GM18508 (cell line): ENCODE results near the gene WDR82.
A peak's percentile ranks its signal among the peaks of the same experiment; 100 is the strongest.

Experiments used
- ATAC-seq: cut with Tn5 transposase; IDR thresholded peaks from one replicate; pipeline ENCODE4 v1.9.1; 2021; ENCODE audit warnings: moderate number of reproducible peaks; ENCODE audit not compliant: insufficient read depth, unreplicated experiment

Gene WDR82

GRCh38 chr3:52228266-52228665, 50.2 kb downstream of the WDR82 start:
- ATAC-seq = no peak

- ATAC-seq = no peak
These were observed 50.7 kb downstream of the WDR82 start for GRCh38 chr3:52227766-52228165.

DNA sequence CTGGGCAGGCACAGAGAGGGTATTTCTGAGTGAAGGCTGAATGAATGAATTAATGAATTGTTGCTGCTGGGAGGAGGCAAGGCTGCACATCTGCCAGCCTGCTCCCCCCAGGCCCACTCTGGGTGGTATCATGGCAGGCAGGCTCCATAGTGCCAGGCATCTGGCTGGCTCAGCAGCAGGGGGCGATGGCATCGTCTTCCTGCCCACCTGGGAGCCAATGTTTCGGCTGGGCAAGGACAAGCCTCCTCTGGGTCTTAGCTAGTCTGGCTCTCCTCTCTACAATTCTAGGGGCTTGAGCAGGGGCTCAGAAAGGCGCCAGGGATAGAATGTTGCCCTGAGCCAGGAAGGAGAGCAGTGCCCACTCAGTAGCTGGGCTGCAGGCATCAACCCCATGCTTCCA, 51.3 kb downstream of the WDR82 start:
- ATAC-seq = no peak

DNA sequence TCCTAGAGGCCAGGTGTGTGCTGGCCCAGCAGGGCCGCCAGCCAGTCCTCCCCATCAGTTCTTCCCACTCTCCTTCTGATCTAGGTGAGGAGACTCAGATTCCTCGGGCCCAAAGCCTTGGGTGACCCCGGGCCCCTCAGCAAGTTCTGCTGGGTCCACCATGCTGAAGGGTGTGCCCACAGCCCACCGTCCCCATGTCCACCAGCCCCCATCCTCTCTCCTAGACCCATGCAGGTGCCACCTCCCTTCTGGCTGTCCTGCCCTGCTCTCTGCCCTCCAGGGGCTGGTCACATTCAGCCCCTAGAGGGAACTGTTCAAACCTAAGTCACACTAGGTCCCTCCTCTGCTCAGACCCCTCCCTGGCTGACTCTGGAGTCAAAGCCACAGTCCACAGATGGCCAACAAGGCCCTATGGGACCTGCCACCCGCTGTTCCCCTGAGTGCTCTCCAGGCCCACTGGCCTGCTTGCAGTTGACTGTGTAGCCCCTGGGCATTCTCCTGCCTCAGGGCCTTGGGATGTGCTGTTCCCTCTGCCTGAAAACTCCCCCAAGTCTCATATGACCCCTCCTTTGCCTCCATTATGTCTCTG, 52.1 kb downstream of the WDR82 start:
- no peak for ATAC-seq

- peak; percentile 54 for ATAC-seq
These were observed 52.8 kb downstream of the WDR82 start, which contains the start of gene TLR9 for GRCh38 chr3:52225452-52226228. Gene TLR9, minus strand, starts transcription at chr3:52225645. Its CDS starts 116 bp downstream, at chr3:52225529.

DNA sequence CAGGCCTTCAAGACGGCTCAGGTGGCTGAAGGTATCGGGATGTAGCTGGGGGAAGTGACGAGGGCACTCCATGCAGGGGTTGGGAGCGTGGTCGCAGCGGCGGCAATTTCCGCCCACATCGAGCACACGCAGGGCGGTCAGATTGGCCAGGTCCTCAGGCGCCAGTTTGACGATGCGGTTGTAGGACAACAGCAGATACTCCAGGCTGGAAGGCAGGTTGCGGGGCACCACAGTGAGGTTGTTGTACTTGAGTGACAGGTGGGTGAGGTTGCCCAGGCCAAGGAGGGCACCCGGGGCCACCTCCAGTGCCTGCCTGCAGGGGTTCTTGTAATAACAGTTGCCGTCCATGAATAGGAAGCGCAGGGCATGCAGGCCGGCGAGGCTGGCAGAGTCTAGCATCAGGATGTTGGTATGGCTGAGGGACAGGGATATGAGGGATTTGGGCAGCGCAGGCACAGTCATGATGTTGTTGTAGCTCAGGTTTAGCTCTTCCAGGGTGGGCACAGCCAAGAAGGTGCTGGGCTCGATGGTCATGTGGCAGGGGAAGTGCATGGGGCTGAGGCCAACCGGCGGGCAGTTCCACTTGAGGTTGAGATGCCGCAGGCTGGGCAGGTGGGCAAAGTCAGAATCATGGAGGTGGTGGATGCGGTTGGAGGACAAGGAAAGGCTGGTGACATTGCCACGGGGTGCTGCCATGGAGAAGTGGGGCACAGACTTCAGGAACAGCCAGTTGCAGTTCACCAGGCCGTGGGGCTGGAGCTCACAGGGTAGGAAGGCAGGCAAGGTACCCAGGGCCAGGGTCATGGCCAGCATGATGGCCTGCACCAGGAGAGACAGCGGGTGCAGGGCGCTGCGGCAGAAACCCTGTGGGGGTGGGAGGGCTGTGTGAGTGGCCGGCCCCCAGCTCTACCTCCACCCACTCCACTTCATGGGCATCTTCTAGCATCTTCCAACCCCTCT, 54.7 kb downstream of the WDR82 start:
- no peak for ATAC-seq

GRCh38 chr3:52222319-52223221, 55.9 kb downstream of the WDR82 start:
- ATAC-seq = no peak

DNA sequence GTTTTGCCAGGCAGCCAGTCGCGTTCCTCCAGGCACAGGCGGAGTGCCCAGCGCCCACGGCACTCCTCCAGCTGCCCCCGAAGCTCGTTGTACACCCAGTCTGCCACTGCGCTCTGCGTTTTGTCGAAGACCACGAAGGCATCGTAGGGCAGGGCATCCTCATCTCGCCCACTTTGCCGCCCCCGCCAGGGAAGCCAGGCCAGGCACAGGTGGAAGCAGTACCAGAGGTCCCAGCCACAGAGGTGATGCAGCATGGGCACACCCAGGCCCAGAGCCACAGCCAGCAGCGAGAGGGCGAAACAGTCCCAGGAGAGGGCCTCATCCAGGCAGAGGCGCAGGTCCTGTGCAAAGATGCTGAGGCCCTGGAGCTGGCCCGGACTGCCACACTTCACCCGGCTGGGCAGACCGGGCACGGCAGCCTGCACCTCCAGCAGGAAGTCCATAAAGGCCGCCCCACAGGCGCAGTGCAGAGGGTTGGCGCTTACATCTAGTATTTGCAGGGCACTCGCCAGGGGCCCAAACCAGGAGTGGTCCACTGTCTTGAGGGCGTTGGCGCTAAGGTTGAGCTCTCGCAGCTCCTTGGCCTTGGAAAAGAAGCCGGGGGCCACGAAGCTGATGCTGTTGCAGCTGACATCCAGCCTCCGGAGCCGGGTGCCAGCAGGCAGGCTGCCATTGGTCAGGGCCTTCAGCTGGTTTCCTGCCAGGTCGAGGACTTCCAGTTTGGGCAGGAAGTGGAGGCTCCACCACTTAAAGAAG, 56.7 kb downstream of the WDR82 start:
- ATAC-seq = no peak

GRCh38 chr3:52221141-52221562, 57.3 kb downstream of the WDR82 start:
- ATAC-seq = no peak

DNA sequence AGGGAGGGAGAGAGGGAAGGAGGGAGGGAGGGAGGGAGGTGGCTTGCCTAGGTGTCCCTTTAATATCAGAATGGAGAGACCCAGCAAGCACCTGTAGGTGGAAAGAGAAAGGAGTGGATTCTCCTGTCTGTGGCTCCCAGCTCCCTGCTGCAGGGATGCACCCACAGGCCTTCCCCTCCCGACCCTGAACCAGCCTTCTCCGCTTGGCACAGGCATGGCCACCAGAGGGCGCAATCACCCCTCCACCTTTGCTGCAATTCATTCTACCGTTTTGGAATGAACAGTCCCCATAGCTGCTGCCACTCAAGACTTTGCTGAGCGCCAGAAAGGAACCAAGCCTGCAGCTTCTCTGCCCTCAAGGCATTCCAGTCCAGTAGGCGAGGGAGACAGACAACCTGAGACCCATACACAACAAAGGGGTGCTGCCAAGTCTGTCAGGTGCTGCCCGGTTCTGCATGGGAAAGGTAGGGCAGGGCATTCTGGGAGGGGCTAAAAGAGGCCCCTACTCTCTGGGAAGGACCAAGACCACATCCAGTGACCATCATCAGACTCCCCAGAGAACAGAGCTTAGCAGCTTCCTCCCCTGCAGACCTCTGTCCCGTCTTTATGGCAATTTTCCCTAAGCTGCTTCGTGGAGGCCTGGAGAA, 57.9 kb downstream of the WDR82 start:
- no peak for ATAC-seq

DNA sequence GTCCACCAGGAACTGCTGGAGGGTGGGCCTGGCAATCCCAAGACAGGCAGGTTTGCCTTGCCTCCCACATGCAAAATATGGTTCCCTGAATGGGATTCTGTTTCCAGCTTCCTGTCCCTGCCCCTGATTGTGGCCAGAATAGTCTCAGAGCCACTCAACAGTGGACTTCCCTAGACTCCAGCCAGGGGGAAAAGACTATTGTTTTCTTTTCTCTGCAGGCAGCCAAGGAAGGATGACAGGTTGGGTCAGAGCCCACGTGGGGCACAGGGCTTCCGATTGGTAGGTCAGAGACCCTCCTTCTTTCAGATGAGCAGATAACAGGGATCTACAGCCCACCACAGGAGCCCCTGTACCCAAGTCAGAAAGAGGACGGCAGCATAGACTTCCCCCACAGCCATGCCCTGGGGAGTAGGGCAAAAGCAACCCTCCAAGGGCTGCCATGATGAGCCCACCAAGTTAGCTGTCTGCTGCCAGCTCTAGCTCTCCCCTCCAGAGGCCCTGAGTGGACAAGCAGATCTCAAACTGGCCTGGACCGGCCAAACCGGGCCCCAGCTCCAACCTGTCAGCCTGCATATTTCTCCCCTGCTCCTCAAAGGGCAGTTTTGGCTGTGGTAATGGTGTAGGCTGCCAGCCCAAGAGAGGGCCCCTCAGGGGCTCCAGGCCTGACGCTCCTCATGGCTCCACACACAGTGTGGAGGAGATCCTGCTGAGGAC, 59.4 kb downstream of the WDR82 start:
- ATAC-seq = no peak

DNA sequence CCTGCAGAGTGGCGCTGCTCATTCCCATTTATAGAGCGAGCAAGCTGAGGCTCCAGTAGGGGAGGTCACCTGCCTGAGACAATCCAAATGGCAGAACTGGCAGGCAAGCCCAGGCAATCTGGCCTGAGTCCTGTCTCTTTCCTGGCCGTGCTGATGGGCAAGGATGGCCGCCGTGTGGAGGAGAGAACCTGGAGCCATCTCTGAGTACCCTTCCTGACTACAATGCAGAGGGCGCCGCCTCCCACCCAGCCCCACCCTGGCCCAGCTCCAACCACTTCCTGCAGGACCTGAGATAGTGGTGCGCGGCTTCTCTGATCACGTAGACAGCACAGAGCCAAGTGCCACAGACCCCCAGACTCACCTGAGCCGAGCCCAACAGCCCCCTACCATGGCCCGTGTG, 60.0 kb downstream of the WDR82 start:
- ATAC-seq = no peak

DNA sequence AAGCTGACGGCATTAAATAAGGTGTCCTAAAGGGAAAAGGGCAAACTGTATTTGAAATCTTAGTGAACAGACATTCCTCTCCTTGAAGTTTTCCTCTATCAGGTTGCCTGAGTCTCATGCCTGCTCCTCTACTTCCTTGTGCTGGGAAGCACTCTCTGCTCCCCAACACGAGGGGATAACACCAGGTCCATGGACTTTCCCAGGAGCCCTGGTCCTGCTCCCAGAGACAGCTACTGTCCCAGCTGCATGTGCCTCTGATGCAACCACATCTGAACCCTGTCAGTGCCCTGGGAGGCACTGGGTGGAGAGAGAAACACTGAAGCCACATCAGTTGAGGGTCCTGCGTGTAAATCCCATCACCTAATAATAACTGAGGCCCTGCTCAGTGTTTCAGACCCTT, 60.4 kb downstream of the WDR82 start:
- no peak for ATAC-seq

DNA sequence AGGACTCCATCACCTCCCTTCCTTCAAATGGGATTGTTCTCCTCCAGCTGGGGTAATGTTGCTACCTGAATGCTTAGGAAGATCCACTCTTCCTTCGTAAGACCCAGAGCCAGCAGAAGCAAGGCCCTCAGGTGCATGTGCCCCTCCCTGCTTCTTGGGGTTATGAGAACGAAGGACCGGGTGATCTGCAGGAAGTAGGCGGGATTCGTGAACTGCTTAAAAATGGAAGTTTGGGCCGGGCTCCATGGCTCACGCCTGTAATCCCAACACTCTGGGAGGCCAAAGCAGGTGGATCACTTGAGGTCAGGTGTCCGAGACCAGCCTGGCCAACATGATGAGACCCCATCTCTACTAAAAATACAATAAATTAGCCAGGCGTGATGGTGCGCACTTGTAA, 61.0 kb downstream of the WDR82 start:
- ATAC-seq = no peak

- ATAC-seq = no peak
These were observed 61.7 kb downstream of the WDR82 start for GRCh38 chr3:52216585-52217408.

DNA sequence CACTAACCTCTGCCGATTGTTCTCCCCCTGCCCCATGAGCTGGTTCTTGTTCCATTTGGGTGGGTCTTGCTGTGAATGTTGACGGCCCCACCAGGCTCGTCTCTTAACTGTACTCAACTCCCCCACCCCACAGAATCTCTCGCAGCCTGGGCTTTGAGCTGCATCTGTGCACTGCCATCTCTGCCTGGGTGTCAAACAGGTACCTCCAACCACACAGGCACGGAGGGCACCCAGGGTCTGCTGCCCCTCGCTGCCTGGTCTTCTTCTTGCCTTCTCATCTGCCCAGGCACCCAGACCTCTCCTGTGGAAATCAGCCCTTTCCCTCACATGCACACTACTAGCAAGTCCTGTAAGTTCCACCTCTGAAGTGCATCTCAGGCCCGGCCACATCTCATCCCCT, 63.1 kb downstream of the WDR82 start:
- ATAC-seq = no peak

- no peak for ATAC-seq
These were observed 64.5 kb downstream of the WDR82 start for GRCh38 chr3:52213901-52214300.
